ENCODE data around the gene KRT86.

DNA sequence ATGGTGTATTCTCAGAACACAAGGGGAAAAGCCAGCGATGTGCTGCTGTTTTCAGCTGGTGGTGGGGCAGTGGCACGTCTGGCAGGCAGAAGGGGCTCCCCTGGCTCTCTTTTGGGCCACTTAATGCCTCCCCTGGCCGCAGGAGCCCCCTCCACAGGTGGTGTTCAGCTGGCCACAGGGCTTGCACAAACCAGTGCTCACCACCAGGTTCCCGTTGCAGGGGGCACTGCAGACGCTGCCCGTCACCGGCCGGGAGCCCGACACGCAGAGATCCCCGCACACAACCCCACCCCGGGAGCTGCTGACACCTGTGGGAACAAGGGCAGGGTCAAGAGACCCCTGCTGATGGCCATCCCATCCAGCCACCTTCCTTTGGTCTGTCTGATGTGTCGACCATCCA lies 40.1 kb downstream of the KRT86 start:
- TF ChIP-seq, protein P1, sequence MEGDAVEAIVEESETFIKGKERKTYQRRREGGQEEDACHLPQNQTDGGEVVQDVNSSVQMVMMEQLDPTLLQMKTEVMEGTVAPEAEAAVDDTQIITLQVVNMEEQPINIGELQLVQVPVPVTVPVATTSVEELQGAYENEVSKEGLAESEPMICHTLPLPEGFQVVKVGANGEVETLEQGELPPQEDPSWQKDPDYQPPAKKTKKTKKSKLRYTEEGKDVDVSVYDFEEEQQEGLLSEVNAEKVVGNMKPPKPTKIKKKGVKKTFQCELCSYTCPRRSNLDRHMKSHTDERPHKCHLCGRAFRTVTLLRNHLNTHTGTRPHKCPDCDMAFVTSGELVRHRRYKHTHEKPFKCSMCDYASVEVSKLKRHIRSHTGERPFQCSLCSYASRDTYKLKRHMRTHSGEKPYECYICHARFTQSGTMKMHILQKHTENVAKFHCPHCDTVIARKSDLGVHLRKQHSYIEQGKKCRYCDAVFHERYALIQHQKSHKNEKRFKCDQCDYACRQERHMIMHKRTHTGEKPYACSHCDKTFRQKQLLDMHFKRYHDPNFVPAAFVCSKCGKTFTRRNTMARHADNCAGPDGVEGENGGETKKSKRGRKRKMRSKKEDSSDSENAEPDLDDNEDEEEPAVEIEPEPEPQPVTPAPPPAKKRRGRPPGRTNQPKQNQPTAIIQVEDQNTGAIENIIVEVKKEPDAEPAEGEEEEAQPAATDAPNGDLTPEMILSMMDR (IDR thresholded peaks at IDR 0.05) = no peak
- TF ChIP-seq POLR2AphosphoS5 (IDR thresholded peaks at IDR 0.05) = no peak

Data from transverse colon (tissue), 4 donors.